Activated naive CD4-positive, alpha-beta T cell treated with anti-CD3 and anti-CD28 coated beads, Interleukin-2, amount 10 ng/mL, durations not matched to agents 7 days and 5 days (primary cell): ENCODE measurements around the gene WNT5B.
A peak's percentile ranks its signal among the peaks of the same experiment; 100 is the strongest.
"Not testable (repeated sequence)": the region's sequence is repeated elsewhere in the genome, so short reads cannot be mapped to it uniquely, and the experiment has no call there.

Source experiments
- CTCF ChIA-PET: fragments of 350-600 bp; sonication (Branson Sonifier 250); formaldehyde crosslinking; loops from one replicate; lab custom pipeline; 2021; ENCODE audit warnings: antibody characterized with exemption; lab: Charles Lee
- DNase-seq: peaks from one replicate; pipeline ENCODE4 v3.0.0-alpha.2; 2020
- H3K27ac Mint-ChIP-seq: one replicate; pipeline ENCODE4 v1.8.0; 2021; ENCODE audit warnings: mild to moderate bottlenecking, moderate library complexity, mixed read lengths
- H3K27me3 Mint-ChIP-seq: one replicate; pipeline ENCODE4 v1.8.0; 2021; ENCODE audit warnings: mild to moderate bottlenecking, mixed read lengths
- H3K36me3 Mint-ChIP-seq: one replicate; pipeline ENCODE4 v1.8.0; 2021; ENCODE audit warnings: mixed read lengths
- H3K4me1 Mint-ChIP-seq: one replicate; pipeline ENCODE4 v1.8.0; 2021; ENCODE audit warnings: mixed read lengths
- H3K4me3 Mint-ChIP-seq: one replicate; pipeline ENCODE4 v1.8.0; 2021; ENCODE audit warnings: mild to moderate bottlenecking, moderate library complexity, mixed read lengths
- H3K9me3 Mint-ChIP-seq: one replicate; pipeline ENCODE4 v1.8.0; 2021; ENCODE audit warnings: mixed read lengths

WNT5B gene

GRCh38 chr12:1592444-1593173 is 36.4 kb upstream of the WNT5B start:
- peak; percentile 80 for DNase-seq
- H3K9me3 Mint-ChIP-seq = no peaks in the 10 kb centered on the region
- H3K4me1 Mint-ChIP-seq = peaks cover 66% of the 10 kb centered on the region

GRCh38 chr12:1593174-1594005 is 35.6 kb upstream of the WNT5B start:
- H3K36me3 Mint-ChIP-seq = peaks cover 39% of the 10 kb centered on the region
- CTCF ChIA-PET = interaction anchor here (1.0 to 4.6 kb wide), 6 partner anchors 8 to 644 kb away, joined by 3 to 27 read pairs (median 13); partner anchors contain the start of gene RAD52
- DNase-seq = peak; percentile 71
- peak overlapping the region; percentile 94 for H3K27ac Mint-ChIP-seq
- no peaks in the 10 kb centered on the region for H3K27me3 Mint-ChIP-seq
- peaks cover 59% of the 10 kb centered on the region for H3K4me1 Mint-ChIP-seq
- H3K4me3 Mint-ChIP-seq = peak overlapping the region; percentile 97
- no peaks in the 10 kb centered on the region for H3K9me3 Mint-ChIP-seq

More at GRCh38 chr12:1592444-1593173, 36.4 kb upstream of the WNT5B start:
- H3K27me3 Mint-ChIP-seq = no peaks in the 10 kb centered on the region
- H3K36me3 Mint-ChIP-seq = peaks cover 43% of the 10 kb centered on the region
- CTCF ChIA-PET = interaction anchor here (0.8 to 4.6 kb wide), 5 partner anchors 9 to 1017 kb away, joined by 3 to 27 read pairs (median 17); no protein-coding TSS in a partner anchor
- peak overlapping the region; percentile 97 for H3K4me3 Mint-ChIP-seq
- peak overlapping the region; percentile 94 for H3K27ac Mint-ChIP-seq

GRCh38 chr12:1594006-1594260 is 35.1 kb upstream of the WNT5B start:
- CTCF ChIA-PET = interaction anchor here (1.0 to 4.6 kb wide), 5 partner anchors 7 to 645 kb away, joined by 3 to 27 read pairs (median 17); partner anchors contain the start of gene RAD52
- no peak for DNase-seq
- no peaks in the 10 kb centered on the region for H3K27me3 Mint-ChIP-seq
- peak overlapping the region; percentile 97 for H3K4me3 Mint-ChIP-seq
- peaks cover 33% of the 10 kb centered on the region for H3K36me3 Mint-ChIP-seq
- no peaks in the 10 kb centered on the region for H3K9me3 Mint-ChIP-seq
- peak overlapping the region; percentile 94 for H3K27ac Mint-ChIP-seq
- H3K4me1 Mint-ChIP-seq = peaks cover 53% of the 10 kb centered on the region

- Mint-ChIP-seq H3K27ac (peak within 1 kb of the TSS; percentile 94), H3K36me3 (peaks cover 32% of the 10 kb centered on the region), H3K4me1 (peaks cover 50% of the 10 kb centered on the region), H3K9me3 (no peaks in the 10 kb centered on the region), H3K4me3 (peak within 1 kb of the TSS; percentile 97), H3K27me3 (no peaks in the 10 kb centered on the region)
- CTCF ChIA-PET = interaction anchor here (1.0 to 4.6 kb wide), 5 partner anchors 7 to 645 kb away, joined by 3 to 27 read pairs (median 17); partner anchors contain the start of gene RAD52
- peak; percentile 94 for DNase-seq
These were observed 34.6 kb upstream of the WNT5B start, which contains the start of gene FBXL14 for GRCh38 chr12:1594261-1595025. TSS of gene FBXL14 (minus strand) at chr12:1594581. CDS start at chr12:1594066, 515 bp downstream.

GRCh38 chr12:1595026-1595561 is 33.9 kb upstream of the WNT5B start:
- Mint-ChIP-seq H3K27me3 (no peaks in the 10 kb centered on the region), H3K36me3 (peaks cover 27% of the 10 kb centered on the region), H3K4me3 (peak overlapping the region; percentile 87), H3K9me3 (no peaks in the 10 kb centered on the region), H3K4me1 (peaks cover 43% of the 10 kb centered on the region), H3K27ac (peak overlapping the region; percentile 91)
- CTCF ChIA-PET = no interaction called here
- no peak for DNase-seq

- H3K4me1 Mint-ChIP-seq = peaks cover 39% of the 10 kb centered on the region
- no peaks in the 10 kb centered on the region for H3K27me3 Mint-ChIP-seq
- peak overlapping the region; percentile 91 for H3K27ac Mint-ChIP-seq
- no peak for DNase-seq
- CTCF ChIA-PET = no interaction called here
- H3K36me3 Mint-ChIP-seq = peaks cover 23% of the 10 kb centered on the region
- H3K4me3 Mint-ChIP-seq = peak overlapping the region; percentile 87
- H3K9me3 Mint-ChIP-seq = no peaks in the 10 kb centered on the region
These were observed 33.2 kb upstream of the WNT5B start for GRCh38 chr12:1595690-1596347.

- peaks cover 38% of the 10 kb centered on the region for H3K4me1 Mint-ChIP-seq
- no peak overlapping the region for H3K4me3 Mint-ChIP-seq
- no peaks in the 10 kb centered on the region for H3K9me3 Mint-ChIP-seq
- peaks cover 4% of the 10 kb centered on the region for H3K36me3 Mint-ChIP-seq
- CTCF ChIA-PET = no interaction called here
- no peak for DNase-seq
- no peak overlapping the region for H3K27ac Mint-ChIP-seq
- no peaks in the 10 kb centered on the region for H3K27me3 Mint-ChIP-seq
These were observed 30.3 kb upstream of the WNT5B start for GRCh38 chr12:1598757-1599156.

GRCh38 chr12:1602706-1603105 is 26.3 kb upstream of the WNT5B start:
- H3K4me3 Mint-ChIP-seq, DNase-seq: not testable (repeated sequence)
- CTCF ChIA-PET = interaction anchor here (1.9 to 3.6 kb wide), 4 partner anchors 10 to 485 kb away, joined by 9 to 30 read pairs (median 14); no protein-coding TSS in a partner anchor

GRCh38 chr12:1603269-1603993 is 25.6 kb upstream of the WNT5B start:
- H3K36me3 Mint-ChIP-seq = no peaks in the 10 kb centered on the region
- no peak overlapping the region for H3K4me3 Mint-ChIP-seq
- peak overlapping the region; percentile 29 for H3K27ac Mint-ChIP-seq
- H3K9me3 Mint-ChIP-seq = no peaks in the 10 kb centered on the region
- CTCF ChIA-PET = interaction anchor here (1.2 to 3.6 kb wide), 4 partner anchors 11 to 486 kb away, joined by 3 to 30 read pairs (median 12); no protein-coding TSS in a partner anchor
- H3K27me3 Mint-ChIP-seq = peaks cover 11% of the 10 kb centered on the region
- peaks cover 37% of the 10 kb centered on the region for H3K4me1 Mint-ChIP-seq
- no peak for DNase-seq

More at GRCh38 chr12:1602706-1603105, 26.3 kb upstream of the WNT5B start:
- Mint-ChIP-seq H3K27me3 (peaks cover 10% of the 10 kb centered on the region), H3K27ac (peak overlapping the region; percentile 88), H3K4me1 (peaks cover 37% of the 10 kb centered on the region)
- H3K9me3 Mint-ChIP-seq, H3K36me3 Mint-ChIP-seq: not testable (repeated sequence)

GRCh38 chr12:1604464-1604863 is 24.6 kb upstream of the WNT5B start:
- H3K9me3 Mint-ChIP-seq = no peaks in the 10 kb centered on the region
- no peaks in the 10 kb centered on the region for H3K36me3 Mint-ChIP-seq
- no peak overlapping the region for H3K27ac Mint-ChIP-seq
- DNase-seq = no peak
- CTCF ChIA-PET = interaction anchor here (0.8 to 3.6 kb wide), 9 partner anchors 12 to 487 kb away, joined by 3 to 30 read pairs (median 14); no protein-coding TSS in a partner anchor
- H3K4me3 Mint-ChIP-seq = no peak overlapping the region
- peaks cover 20% of the 10 kb centered on the region for H3K27me3 Mint-ChIP-seq
- H3K4me1 Mint-ChIP-seq = peaks cover 37% of the 10 kb centered on the region

GRCh38 chr12:1605129-1606020 is 23.7 kb upstream of the WNT5B start:
- Mint-ChIP-seq H3K4me3 (peak overlapping the region; percentile 72), H3K36me3 (no peaks in the 10 kb centered on the region), H3K27ac (no peak overlapping the region), H3K27me3 (peaks cover 26% of the 10 kb centered on the region), H3K9me3 (no peaks in the 10 kb centered on the region), H3K4me1 (peaks cover 37% of the 10 kb centered on the region)
- DNase-seq = peak; percentile 69
- CTCF ChIA-PET = interaction anchor here (0.8 to 2.4 kb wide), 8 partner anchors 9 to 488 kb away, joined by 3 to 24 read pairs (median 4); no protein-coding TSS in a partner anchor
